NOMO-1 treated with dmso at 0.1 percent for 144 hours (cell line): ENCODE data around the gene SYTL5.

Source experiments
- DNase-seq: peaks from one replicate; lab custom pipeline; 2025; ENCODE audit not compliant: unreplicated experiment; lab: John Stamatoyannopoulos, UW

The SYTL5 gene

DNA sequence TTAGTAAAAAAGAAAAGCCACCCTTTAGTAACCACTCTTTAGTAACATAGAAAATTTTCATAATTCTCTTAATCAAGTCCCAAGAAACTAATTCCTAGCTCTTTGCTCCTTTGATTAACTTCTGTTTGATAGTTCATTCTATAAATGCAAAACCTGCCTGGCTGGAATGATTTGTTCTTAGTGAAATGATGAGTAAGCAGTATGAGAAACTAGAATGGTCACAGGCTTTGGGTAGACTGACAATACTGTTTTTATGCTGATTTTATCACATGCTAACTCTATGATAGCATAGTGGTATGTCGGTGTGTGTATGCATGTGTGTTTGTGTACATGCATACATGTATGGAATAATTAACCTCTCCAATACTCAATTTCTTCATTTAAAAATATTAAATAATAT lies 81.2 kb downstream of the SYTL5 start:
- no peak for DNase-seq

DNA sequence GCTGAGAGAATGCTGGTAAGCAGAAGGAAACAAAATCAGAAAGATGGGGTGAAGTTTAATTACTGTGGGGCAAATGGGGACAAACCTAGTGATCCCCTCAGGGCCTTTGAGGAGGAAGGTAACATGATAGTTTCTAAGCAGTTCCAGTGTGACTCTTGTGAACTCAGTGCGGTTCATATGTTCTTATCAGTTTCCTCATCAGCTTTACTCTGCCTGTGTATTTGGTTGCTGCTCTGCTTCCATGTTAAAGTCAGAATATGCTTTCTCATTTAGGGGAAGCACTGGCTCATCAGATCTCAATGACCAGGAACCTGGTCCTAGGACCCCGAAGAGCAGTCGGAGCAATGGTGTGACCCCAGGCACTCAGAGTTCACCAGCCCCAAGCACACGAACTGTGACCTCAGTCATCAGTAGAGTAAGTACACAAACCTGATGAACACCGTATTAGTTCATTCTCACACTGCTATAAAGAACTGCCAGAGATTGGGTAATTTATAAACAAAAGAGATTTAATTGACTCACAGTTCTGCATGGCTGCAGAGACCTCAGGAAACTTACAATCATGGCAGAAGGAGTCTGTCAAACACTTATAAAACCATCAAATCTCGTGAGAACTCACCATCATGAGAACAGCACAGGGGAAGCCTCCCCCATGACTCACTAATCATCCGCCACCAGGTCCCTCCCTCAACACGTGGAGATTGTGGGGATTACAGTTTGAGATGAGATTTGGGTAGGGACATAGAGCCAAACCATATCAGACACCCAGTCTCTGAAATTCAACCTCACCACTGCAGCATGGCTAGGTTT lies 83.0 kb downstream of the SYTL5 start:
- DNase-seq = no peak

DNA sequence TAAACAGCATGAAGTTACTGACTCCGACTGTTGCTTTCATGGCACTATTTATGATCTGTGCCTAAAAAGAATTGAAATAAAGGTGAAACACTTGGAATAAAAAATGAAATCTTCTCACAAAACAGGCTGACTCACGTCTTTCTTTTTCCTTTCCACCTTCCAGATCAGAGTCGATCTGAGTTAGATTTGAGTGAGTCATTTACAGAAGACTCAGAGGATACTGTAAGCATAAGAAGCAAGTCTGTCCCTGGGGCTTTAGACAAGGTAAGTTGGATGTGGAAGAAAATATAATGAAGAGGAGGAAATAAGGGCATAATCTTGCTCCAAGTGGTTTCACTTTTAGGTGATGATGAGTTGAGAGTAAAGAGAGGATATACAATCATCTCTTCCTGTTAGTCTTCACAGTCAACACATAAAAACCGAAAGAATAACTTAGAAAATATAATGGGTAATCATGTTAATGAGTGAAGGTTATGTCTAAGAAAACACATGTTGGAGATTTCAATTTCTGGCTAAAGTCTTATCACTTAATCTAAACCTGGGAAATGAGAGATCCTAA lies 89.7 kb downstream of the SYTL5 start:
- DNase-seq = no peak

DNA sequence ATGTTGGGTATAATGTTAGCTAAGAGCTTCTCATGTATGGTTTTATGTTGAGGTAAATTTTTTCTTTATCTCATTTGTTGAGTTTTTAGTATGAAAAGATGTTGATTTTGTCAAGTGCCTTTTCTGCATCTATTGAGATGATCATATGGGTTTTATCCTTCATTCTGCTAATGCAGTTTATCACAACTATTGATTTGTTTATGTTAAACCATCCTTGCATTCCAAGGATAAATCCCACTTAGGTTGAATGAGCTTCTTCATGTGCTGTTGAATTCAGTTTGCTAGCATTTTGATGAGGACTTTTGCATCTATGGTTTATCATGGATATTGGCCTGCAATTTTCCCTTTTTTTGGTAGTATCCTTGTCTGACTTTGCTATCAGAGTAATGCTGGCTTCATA lies 93.3 kb downstream of the SYTL5 start:
- DNase-seq = no peak

DNA sequence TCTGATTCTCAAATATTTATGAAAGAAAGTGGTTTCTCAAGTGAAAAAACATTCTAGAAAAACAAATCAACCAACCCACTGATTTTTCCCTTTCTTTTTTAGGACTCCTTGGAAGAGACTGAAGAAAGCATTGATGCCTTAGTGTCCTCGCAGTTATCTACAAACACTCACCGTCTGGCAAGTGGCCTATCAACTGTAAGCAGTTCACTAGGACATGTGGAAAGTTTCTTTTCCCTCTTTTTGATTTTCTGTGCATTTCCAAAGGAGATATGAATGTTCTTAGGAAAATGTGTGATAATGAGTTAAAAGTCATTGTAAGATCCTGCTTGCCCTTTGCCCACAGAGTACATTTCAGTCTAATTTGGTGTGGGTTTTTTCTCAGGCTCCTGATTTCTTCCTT lies 95.9 kb downstream of the SYTL5 start:
- no peak for DNase-seq

DNA sequence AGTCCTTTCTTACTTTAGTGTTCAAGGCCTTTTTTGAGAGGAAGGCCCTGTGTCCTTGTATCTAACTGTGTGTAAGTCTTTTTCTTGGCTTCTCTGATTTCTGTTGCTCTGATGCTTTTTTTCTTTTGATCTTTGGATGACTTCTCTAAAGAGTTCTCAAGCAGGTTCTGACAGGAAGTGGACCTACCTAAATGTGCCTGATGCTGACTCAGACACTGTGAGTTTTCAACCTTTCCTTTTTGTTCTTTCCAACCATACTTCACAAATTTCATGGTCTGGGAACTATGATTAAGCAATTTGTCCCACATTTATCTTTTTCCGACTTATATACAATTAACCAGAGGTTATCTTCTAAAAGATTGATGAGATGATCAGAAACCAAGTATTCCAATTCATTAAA lies 96.5 kb downstream of the SYTL5 start:
- no peak for DNase-seq

- DNase-seq = no peak
Measured at GRCh38 chrX:38103857-38104812, 97.8 kb downstream of the SYTL5 start.

DNA sequence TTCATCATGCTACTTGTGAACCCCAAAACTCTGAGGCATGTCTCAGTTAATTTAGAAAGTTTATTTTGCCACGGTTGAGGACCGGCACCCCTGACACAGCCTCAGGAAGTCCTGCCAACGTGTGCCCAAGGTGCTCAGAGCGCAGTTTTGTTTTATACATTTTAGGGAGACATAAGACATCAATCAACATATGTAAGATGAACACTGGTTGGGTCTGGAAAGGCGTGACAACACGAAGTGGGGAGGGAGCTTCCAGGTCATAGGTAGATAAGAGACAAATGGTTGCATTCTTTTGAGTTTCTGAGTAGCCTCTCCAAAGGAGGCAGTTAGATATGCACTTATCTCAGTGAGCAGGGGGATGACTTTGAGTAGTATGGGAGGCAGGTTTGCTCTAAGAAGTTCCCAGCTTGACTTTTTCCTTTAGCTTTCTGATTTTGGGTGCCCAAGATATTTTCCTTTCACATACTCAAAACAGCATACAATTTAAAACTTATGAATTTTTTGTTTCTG lies 98.9 kb downstream of the SYTL5 start:
- DNase-seq = no peak

- DNase-seq = no peak
Measured at GRCh38 chrX:38106991-38107655, 100.8 kb downstream of the SYTL5 start.

DNA sequence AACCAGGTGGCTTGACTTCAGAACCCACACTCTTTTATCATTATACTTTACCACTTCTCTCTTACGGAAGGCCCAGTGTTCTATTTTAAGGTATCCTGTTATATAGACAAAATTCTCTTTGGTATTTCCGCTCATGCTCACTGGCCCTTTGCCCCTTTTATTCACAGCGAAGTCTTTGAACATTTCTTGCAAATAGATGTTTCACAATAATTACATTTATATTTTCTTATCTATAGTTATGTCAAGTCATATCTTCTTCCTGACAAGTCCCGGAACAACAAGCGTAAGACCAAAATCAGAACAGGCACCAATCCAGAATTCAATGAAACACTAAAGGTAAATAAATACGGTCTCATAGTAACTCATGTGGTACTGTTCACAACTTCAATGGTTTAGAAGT lies 102.0 kb downstream of the SYTL5 start:
- DNase-seq = no peak

DNA sequence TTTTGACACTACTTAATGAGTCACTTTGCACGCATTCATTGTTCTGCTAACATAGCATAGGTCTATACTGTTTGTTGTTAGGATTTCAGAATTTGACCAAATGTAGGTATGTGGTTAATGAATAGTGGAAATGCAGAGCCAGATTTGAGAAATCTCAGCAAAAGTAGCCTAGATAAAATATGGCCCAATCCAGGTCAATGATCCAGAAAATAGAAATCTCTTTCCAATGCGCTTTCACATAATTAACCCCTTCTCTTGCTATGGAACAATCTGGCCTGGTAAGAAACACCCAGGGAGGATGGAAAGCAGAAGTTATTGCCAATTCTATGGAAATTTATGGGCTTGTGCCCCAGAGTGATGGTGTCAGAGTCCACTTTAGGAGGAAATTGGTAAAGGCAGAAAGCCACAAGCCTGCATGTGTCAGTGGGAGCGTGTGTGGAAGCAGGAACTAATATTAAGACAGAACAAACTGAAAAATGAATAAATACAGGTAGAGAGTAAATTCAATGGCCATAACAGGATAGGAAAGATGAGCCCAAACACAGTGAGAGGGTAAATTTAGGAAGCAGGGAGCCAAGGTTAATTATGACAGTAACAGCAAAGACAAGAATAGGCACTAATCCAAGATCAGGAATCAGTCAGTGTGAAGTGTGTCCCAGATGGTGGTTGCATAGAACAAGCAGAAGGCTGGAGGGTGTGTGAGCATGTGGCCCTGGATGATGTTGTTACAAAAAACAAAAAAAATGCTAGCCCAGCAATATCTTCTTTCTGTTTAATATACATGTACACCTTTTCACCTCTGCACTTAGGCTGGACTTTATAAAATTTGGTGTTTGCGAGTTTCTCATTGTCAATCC lies 102.9 kb downstream of the SYTL5 start:
- DNase-seq = peak; percentile 69

GRCh38 chrX:38110231-38110630 lies 103.9 kb downstream of the SYTL5 start:
- no peak for DNase-seq

DNA sequence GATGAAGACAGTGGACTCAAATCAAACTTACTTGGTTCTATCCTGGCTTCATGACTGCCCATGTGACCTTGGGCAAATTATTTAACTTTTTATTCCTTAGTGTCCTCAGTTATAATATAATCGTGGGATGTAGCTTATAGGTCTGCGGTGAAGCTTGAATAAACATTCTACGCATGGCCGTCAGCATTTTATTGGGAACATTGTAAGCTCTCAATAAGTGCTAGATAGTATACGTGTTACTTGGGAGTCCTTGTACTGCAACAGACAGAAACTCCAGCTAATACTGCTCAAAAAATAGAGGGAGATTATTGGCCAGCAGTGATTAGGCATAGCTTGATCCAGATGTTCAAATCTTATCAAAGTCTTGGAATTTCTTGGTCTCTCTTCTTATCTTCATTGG lies 104.8 kb downstream of the SYTL5 start:
- no peak for DNase-seq

DNA sequence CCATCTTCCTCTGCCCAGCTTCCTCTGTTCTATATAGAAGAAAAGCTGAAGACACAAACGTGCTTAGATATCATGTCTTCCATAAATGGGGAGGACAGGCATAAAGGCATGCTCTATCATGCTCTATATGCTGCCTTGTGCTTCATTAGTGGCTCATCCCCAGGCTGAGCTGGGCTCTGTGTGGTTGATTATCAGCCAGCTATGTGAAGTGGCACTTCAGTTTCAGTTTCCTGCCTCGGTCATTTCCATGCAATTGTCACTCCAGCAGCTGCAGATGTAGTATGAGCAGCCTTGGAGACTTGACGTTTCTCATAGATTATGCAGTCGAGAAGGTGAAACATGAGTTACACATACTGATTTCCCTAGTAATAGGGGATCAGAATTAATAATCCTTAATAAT lies 106.2 kb downstream of the SYTL5 start:
- DNase-seq = no peak

DNA sequence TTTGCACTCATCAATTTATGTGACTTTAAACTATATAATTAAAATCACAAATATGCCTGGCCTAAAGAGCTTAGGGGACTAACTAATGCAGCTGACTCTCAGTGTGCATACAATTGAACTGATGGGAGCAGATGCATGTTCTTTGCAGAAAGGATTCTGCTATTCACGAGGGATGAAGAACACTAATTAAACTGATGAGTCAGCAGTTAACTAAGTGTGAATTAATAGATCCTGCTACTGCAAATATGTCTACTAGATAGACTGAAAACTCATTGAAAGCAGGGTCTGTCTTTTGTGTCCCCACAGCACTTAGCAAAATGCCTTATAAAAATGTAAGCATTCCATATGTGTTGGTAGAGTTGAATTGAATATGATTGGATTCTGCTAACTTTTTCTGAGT lies 110.4 kb downstream of the SYTL5 start:
- DNase-seq = no peak

- DNase-seq = no peak
Measured at GRCh38 chrX:38117485-38117884, 111.1 kb downstream of the SYTL5 start.

- no peak for DNase-seq
Measured at GRCh38 chrX:38124000-38124399, 117.6 kb downstream of the SYTL5 start.

GRCh38 chrX:38126179-38126578 lies 119.8 kb downstream of the SYTL5 start:
- no peak for DNase-seq

DNA sequence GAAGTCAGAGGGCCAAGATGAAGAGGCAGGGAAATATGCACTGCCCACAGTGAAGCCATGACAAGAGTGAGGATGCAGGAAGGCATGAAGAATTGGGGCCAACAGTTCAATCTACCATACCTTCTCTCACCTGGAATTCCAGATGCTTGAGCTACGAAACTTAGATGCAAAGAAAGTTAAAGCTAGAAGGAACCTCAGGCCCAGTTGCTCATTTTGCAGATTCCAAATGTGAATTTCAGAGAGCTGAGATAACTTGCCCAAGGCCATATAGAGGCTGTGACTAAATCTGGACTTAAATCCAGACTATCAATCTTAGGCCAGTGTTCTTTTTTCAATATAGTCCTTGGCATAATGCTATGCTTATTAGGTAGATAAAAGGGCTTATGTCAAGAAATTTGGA lies 121.6 kb downstream of the SYTL5 start:
- no peak for DNase-seq

GRCh38 chrX:38129366-38129765 lies 123.0 kb downstream of the SYTL5 start:
- DNase-seq = no peak
